ENCODE measurements around the gene MAGI1.

GRCh38 chr3:65939801-65940246 is 98.9 kb downstream of the MAGI1 start:
- TF ChIP-seq CTCF (IDR thresholded peaks at IDR 0.05) (no peak), EP300 (IDR thresholded peaks at IDR 0.05; ENCODE audit: borderline replicate concordance in 1 of 2, low read depth in 1 of 2, low read length in 1 of 2) (no peak), MAX (IDR thresholded peaks at IDR 0.05; ENCODE audit: low read depth) (no peak), MXI1 (IDR thresholded peaks at IDR 0.05; ENCODE audit: low read depth, low read length) (no peak)

Data from SK-N-SH (cell line).